ENCODE results near the gene DENND1A.

DENND1A gene

DNA sequence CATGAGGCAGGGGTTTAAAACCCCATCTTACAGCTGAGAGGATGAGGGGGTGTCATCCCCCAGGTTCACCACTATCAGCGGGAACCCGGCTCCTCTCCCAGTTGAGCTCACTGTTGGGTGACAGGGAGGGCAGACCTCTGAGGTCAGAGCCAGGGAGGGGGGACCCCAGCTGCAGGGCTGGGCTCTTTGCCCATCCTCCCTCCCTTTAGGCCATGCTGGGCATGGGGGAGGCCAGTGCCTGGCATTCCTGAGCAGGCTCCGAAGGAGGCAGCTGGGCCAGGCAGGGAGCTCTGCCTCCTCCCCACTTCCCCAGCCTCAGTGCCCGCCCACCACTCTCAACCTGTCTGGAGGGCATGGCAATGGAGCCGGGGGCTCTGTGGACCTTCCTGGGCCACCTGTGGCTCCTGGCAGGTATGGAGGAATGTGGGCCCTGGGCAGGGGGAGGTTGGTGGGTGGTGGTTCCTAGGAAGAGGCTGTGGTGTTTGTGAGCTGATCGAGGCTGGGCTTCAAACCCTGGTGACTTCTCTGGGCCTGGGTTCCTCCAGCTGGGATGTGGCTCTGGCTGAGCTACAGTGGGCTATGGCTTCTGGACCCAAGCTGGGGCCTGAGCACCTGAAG is 561.3 kb downstream of the DENND1A start:
- TF ChIP-seq, protein P1, sequence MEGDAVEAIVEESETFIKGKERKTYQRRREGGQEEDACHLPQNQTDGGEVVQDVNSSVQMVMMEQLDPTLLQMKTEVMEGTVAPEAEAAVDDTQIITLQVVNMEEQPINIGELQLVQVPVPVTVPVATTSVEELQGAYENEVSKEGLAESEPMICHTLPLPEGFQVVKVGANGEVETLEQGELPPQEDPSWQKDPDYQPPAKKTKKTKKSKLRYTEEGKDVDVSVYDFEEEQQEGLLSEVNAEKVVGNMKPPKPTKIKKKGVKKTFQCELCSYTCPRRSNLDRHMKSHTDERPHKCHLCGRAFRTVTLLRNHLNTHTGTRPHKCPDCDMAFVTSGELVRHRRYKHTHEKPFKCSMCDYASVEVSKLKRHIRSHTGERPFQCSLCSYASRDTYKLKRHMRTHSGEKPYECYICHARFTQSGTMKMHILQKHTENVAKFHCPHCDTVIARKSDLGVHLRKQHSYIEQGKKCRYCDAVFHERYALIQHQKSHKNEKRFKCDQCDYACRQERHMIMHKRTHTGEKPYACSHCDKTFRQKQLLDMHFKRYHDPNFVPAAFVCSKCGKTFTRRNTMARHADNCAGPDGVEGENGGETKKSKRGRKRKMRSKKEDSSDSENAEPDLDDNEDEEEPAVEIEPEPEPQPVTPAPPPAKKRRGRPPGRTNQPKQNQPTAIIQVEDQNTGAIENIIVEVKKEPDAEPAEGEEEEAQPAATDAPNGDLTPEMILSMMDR (conservative IDR thresholded peaks at IDR 0.05; ENCODE audit: low read depth, low read length): no peak
- no peak for DNase-seq (ENCODE audit: low read depth)

DNA sequence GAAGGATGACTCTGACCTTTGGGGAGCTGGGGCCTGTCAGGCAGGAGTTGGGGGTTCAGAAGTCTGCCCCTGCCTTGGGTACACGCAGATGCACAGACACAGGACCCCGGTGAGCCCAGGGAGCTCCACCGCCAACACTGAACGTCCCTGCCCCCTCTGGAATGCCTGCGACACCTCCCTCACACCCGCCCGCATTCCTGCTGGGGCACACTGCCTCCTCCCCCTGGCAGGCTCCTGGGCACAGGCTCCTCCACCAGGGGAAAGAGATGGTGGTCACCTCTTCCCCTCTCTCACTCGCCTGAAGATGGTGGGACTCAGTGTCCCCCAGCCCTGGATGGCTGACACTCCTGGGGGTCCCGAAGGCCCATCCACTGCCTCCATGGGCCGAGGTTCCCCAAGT is 561.9 kb downstream of the DENND1A start:
- no peak overlapping the region for H3K4me3 ChIP-seq (ENCODE audit: low read depth, low read length)

More for the DNA sequence above, 561.3 kb downstream of the DENND1A start:
- H3K4me3 ChIP-seq (ENCODE audit: low read depth, low read length): no peak overlapping the region

DNA sequence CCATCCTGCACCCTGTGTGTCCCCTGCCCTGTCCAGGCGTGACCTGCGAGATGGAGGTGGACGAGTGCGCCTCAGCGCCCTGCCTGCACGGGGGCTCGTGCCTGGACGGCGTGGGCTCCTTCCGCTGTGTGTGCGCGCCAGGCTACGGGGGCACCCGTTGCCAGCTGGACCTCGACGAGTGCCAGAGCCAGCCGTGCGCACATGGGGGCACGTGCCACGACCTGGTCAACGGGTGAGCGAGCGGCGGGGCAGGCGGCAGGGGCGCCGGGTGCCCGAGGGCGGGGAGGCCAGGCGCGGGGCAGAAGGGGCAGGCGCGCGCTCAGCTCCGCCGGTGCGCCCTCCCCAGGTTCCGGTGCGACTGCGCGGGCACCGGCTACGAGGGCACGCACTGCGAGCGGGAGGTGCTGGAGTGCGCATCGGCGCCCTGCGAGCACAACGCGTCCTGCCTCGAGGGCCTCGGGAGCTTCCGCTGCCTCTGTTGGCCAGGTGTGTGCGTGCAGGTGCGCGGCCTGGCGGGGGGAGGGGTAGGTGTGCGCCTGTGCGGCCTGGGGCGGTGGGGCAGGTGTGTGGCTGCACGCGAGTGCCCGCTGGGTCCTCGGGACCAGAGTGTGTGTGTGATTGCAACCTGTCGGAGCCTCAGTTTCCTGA is 563.9 kb downstream of the DENND1A start:
- TF ChIP-seq, protein P1 (conservative IDR thresholded peaks at IDR 0.05; ENCODE audit: low read depth, low read length): no peak
- no peak for DNase-seq (ENCODE audit: low read depth)
- H3K4me3 ChIP-seq (ENCODE audit: low read depth, low read length): no peak overlapping the region

More for the DNA sequence above, 561.9 kb downstream of the DENND1A start:
- DNase-seq (ENCODE audit: low read depth): no peak
- TF ChIP-seq, protein P1 (conservative IDR thresholded peaks at IDR 0.05; ENCODE audit: low read depth, low read length): no peak

DNA sequence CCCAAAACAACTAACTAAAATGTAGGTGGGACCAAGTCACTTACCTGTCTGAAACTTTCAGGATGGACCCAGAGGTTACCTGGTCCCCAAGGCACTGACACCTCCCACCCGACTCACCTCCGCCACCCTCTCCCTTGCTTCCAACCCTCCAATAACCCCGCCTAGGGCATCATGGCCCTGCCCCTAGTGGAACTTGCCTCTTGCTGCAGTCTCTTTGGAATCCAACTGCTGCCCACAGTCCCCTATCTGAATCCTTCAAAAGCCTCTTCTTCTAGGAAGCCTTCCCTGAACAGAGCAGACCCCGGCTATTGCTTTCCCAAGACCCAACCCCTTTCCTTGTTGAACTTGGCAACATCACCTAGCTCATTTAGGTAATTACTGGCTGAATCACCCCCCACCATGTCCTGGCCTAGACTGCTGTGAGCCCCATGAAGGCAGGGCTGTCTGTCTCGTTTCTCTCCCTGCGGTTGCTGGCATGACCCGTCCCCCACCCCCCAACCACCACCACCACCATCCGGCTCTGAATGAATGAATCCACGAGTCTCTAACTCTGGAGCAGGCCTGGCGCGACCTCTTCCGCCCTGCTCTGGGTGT is 564.5 kb downstream of the DENND1A start:
- no peak overlapping the region for H3K4me3 ChIP-seq (ENCODE audit: low read depth, low read length)
- DNase-seq (ENCODE audit: low read depth): no peak
- TF ChIP-seq, protein P1 (conservative IDR thresholded peaks at IDR 0.05; ENCODE audit: low read depth, low read length): peak; percentile 45

DNA sequence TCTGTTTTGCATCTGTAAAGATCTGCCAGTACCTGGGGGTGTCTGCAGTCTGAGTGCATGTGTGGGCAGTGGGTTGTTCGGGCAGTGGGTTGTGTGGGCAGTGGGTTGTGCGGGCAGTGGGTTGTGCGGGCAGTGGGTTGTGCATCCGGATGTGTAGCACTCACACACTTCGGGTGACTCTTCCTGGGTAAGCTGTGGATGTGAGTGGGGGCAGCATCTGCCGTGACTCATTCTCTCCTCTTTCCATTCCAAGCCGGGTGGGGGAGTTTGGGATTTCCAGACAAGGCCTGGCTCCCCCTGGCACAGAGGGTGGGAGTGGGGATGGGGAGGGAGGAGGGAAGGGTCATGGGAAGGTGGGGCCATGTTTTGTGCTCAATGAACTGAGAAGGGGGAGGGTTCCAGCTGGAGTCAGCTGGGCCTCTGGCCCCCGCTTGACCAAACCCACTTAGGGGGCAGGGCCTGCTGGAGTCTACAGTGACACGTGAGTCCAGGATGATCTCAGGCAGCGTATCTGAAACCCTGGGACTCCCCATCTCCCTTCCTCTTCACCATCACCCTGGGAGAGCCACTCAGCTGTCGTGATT is 565.6 kb downstream of the DENND1A start:
- TF ChIP-seq, protein P1 (conservative IDR thresholded peaks at IDR 0.05; ENCODE audit: low read depth, low read length): no peak
- DNase-seq (ENCODE audit: low read depth): no peak
- no peak overlapping the region for H3K4me3 ChIP-seq (ENCODE audit: low read depth, low read length)

DNA sequence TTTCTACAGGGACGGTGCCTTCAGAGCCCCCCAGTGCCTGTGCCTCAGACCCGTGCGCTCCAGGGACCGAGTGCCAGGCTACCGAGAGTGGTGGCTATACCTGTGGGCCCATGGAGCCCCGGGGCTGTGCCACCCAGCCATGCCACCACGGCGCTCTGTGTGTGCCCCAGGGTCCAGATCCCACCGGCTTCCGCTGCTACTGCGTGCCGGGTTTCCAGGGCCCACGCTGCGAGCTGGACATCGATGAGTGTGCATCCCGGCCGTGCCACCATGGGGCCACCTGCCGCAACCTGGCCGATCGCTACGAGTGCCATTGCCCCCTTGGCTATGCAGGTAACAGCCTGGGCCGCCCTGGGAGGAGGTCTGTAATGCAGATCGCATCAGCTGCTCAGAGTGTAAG is 567.1 kb downstream of the DENND1A start:
- TF ChIP-seq, protein P1 (conservative IDR thresholded peaks at IDR 0.05; ENCODE audit: low read depth, low read length): no peak
- DNase-seq (ENCODE audit: low read depth): no peak

More for the DNA sequence above, 567.1 kb downstream of the DENND1A start:
- H3K4me3 ChIP-seq (ENCODE audit: low read depth, low read length): no peak overlapping the region
